ENCODE results near the gene INCA1. TPM values are rescaled to one million over a fixed set of nuclear protein-coding genes. Genes with fewer than 3 reads are reported as not detected.

The INCA1 gene
- total and polyA plus RNA-seq, 2 of the 13 experiments (the other 11 are each of a cell fraction or from before 2014, with no cell fraction given), result 0.93 to 2.6 TPM

DNA sequence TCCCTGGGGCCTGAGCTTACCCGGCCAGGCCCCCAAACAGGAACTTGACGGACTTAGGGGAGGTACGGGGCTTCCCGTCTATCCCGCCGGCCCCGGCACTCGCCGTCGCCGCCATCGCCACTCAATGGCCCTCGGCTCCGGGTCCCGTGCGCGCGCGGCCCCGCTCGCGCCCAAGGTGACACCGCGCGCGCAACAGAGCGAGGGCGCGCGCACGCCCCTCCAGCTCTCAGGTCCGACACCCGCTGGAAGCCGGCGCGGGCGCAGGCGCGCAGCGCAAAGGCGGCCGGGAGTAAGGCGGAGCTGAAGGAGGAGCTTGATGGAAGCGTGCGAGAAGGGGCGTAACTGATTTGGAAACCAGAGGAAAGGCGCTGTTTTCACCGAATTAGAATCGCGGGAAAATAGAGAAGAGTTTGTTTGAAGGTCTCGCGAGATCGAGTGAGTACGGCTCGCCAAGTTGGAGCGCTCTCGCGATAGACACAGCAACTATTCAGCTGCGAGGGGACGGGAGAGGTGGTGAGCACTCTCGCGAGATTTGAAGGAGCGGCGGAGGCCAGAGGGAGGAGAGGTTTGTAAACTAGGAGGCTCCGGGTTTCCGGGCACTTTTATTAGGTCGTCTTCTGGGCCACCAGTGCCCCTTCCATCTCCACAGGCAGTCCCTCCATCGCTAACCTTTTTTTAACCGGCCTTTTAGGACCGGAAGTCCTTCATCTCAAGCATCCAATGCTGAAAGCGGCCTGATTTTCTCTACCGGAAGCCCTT lies 57.3 kb downstream of the INCA1 start, which contains the start of the genes RNF167 and SLC25A11 (continued):
- TF ChIP-seq, protein P1, sequence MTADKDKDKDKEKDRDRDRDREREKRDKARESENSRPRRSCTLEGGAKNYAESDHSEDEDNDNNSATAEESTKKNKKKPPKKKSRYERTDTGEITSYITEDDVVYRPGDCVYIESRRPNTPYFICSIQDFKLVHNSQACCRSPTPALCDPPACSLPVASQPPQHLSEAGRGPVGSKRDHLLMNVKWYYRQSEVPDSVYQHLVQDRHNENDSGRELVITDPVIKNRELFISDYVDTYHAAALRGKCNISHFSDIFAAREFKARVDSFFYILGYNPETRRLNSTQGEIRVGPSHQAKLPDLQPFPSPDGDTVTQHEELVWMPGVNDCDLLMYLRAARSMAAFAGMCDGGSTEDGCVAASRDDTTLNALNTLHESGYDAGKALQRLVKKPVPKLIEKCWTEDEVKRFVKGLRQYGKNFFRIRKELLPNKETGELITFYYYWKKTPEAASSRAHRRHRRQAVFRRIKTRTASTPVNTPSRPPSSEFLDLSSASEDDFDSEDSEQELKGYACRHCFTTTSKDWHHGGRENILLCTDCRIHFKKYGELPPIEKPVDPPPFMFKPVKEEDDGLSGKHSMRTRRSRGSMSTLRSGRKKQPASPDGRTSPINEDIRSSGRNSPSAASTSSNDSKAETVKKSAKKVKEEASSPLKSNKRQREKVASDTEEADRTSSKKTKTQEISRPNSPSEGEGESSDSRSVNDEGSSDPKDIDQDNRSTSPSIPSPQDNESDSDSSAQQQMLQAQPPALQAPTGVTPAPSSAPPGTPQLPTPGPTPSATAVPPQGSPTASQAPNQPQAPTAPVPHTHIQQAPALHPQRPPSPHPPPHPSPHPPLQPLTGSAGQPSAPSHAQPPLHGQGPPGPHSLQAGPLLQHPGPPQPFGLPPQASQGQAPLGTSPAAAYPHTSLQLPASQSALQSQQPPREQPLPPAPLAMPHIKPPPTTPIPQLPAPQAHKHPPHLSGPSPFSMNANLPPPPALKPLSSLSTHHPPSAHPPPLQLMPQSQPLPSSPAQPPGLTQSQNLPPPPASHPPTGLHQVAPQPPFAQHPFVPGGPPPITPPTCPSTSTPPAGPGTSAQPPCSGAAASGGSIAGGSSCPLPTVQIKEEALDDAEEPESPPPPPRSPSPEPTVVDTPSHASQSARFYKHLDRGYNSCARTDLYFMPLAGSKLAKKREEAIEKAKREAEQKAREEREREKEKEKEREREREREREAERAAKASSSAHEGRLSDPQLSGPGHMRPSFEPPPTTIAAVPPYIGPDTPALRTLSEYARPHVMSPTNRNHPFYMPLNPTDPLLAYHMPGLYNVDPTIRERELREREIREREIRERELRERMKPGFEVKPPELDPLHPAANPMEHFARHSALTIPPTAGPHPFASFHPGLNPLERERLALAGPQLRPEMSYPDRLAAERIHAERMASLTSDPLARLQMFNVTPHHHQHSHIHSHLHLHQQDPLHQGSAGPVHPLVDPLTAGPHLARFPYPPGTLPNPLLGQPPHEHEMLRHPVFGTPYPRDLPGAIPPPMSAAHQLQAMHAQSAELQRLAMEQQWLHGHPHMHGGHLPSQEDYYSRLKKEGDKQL (CRISPR knock-in tag; IDR thresholded peaks at IDR 0.05; ENCODE audit: low read depth), result no peak
- TF ChIP-seq DPF2 (CRISPR knock-in tag; IDR thresholded peaks at IDR 0.05; ENCODE audit: borderline replicate concordance, low read depth), result no peak
- no peak; the same call in 1 of the 2 replicates for TF ChIP-seq RARA (CRISPR knock-in tag; IDR thresholded peaks at IDR 0.05)
- TF ChIP-seq, protein P2, sequence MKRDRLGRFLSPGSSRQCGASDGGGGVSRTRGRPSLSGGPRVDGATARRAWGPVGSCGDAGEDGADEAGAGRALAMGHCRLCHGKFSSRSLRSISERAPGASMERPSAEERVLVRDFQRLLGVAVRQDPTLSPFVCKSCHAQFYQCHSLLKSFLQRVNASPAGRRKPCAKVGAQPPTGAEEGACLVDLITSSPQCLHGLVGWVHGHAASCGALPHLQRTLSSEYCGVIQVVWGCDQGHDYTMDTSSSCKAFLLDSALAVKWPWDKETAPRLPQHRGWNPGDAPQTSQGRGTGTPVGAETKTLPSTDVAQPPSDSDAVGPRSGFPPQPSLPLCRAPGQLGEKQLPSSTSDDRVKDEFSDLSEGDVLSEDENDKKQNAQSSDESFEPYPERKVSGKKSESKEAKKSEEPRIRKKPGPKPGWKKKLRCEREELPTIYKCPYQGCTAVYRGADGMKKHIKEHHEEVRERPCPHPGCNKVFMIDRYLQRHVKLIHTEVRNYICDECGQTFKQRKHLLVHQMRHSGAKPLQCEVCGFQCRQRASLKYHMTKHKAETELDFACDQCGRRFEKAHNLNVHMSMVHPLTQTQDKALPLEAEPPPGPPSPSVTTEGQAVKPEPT (CRISPR knock-in tag; IDR thresholded peaks at IDR 0.05; ENCODE audit: low read depth), result no peak; the same call in 1 of the 2 replicates
- TF ChIP-seq, protein P3, sequence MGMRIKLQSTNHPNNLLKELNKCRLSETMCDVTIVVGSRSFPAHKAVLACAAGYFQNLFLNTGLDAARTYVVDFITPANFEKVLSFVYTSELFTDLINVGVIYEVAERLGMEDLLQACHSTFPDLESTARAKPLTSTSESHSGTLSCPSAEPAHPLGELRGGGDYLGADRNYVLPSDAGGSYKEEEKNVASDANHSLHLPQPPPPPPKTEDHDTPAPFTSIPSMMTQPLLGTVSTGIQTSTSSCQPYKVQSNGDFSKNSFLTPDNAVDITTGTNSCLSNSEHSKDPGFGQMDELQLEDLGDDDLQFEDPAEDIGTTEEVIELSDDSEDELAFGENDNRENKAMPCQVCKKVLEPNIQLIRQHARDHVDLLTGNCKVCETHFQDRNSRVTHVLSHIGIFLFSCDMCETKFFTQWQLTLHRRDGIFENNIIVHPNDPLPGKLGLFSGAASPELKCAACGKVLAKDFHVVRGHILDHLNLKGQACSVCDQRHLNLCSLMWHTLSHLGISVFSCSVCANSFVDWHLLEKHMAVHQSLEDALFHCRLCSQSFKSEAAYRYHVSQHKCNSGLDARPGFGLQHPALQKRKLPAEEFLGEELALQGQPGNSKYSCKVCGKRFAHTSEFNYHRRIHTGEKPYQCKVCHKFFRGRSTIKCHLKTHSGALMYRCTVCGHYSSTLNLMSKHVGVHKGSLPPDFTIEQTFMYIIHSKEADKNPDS (CRISPR knock-in tag; IDR thresholded peaks at IDR 0.05), result no peak
- TF ChIP-seq, protein P4, sequence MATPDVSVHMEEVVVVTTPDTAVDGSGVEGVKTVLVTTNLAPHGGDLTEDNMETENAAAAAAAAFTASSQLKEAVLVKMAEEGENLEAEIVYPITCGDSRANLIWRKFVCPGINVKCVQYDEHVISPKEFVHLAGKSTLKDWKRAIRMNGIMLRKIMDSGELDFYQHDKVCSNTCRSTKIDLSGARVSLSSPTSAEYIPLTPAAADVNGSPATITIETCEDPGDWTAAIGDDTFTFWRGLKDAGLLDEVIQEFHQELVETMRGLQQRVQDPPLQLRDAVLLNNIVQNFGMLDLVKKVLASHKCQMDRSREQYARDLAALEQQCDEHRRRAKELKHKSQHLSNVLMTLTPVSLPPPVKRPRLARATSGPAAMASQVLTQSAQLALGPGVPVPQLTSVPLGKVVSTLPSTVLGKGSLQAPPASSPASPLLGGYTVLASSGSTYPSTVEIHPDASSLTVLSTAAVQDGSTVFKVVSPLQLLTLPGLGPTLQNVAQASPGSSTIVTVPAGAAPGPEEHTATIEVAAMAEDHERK (CRISPR knock-in tag; IDR thresholded peaks at IDR 0.05; ENCODE audit: low read depth), result peak; percentile 85
- TF ChIP-seq, protein P5, sequence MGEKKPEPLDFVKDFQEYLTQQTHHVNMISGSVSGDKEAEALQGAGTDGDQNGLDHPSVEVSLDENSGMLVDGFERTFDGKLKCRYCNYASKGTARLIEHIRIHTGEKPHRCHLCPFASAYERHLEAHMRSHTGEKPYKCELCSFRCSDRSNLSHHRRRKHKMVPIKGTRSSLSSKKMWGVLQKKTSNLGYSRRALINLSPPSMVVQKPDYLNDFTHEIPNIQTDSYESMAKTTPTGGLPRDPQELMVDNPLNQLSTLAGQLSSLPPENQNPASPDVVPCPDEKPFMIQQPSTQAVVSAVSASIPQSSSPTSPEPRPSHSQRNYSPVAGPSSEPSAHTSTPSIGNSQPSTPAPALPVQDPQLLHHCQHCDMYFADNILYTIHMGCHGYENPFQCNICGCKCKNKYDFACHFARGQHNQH (CRISPR knock-in tag; IDR thresholded peaks at IDR 0.05), result peak; percentile 52
- no peak for TF ChIP-seq ARID2 (CRISPR knock-in tag; IDR thresholded peaks at IDR 0.05; ENCODE audit: borderline replicate concordance)
- TF ChIP-seq, protein P6, sequence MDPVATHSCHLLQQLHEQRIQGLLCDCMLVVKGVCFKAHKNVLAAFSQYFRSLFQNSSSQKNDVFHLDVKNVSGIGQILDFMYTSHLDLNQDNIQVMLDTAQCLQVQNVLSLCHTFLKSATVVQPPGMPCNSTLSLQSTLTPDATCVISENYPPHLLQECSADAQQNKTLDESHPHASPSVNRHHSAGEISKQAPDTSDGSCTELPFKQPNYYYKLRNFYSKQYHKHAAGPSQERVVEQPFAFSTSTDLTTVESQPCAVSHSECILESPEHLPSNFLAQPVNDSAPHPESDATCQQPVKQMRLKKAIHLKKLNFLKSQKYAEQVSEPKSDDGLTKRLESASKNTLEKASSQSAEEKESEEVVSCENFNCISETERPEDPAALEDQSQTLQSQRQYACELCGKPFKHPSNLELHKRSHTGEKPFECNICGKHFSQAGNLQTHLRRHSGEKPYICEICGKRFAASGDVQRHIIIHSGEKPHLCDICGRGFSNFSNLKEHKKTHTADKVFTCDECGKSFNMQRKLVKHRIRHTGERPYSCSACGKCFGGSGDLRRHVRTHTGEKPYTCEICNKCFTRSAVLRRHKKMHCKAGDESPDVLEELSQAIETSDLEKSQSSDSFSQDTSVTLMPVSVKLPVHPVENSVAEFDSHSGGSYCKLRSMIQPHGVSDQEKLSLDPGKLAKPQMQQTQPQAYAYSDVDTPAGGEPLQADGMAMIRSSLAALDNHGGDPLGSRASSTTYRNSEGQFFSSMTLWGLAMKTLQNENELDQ (CRISPR knock-in tag; IDR thresholded peaks at IDR 0.05; ENCODE audit: borderline replicate concordance), result no peak
- peak; percentile 41; the same call in 1 of the 2 replicates for TF ChIP-seq ZNF777 (CRISPR knock-in tag; IDR thresholded peaks at IDR 0.05)
- no peak for TF ChIP-seq ZNF83 (CRISPR knock-in tag; IDR thresholded peaks at IDR 0.05; ENCODE audit: borderline replicate concordance)
- no peak; the same call in 1 of the 2 replicates for TF ChIP-seq NCOR1 (IDR thresholded peaks at IDR 0.05; ENCODE audit: borderline replicate concordance, low read length)

Data from HepG2 (cell line).